ENCODE results near the gene APP.

The APP gene

GRCh38 chr21:26072666-26073615, 97.6 kb downstream of the APP start:
- DNase-seq (ENCODE audit: insufficient read length, low spot score) (no peak), FAIRE-seq (no peak)

GRCh38 chr21:26070822-26071425, 99.6 kb downstream of the APP start:
- FAIRE-seq (no peak), DNase-seq (ENCODE audit: insufficient read length, low spot score) (no peak)

- FAIRE-seq: no peak
These were observed 100.4 kb downstream of the APP start for GRCh38 chr21:26070121-26070520.

GRCh38 chr21:26068776-26069175, 101.8 kb downstream of the APP start:
- no peak for DNase-seq (ENCODE audit: insufficient read length, low spot score)
- no peak for FAIRE-seq

More at GRCh38 chr21:26070121-26070520, 100.4 kb downstream of the APP start:
- DNase-seq (ENCODE audit: insufficient read length, low spot score): no peak

DNA sequence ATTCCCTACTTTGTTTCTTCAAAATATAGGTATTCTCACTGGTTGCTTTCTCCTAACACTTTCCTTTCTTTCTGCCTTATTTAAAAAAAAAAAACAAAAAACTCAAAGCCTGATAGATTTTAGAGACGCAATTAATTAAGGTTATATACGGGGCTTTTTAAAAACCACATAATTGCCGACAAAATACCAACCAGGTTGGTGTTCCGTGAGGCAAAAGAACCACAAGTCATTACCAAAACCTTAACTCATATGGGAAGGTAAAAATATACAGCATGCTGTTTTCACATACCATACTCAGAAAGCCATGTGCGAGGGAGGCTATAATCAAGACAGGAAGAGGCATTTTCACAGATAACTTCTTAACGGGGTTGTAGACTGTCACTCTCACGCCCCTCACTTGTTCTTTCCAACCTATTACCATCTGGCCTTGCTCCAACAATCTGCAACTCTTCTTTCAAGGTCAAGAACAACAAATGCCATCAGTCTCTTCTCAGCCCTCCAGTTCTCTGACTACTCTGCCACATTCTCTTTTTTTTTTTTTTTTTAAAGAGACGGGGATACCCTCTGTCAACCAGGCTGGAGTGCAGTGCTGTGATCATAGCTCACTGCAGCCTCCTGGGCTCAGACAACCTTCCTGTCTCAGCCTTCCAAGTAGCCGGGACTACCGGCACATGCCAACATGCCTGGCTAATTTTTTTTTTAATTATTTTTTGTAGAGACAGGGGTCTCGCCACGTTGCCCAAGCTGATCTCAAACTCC, 102.6 kb downstream of the APP start:
- FAIRE-seq (no peak), DNase-seq (ENCODE audit: insufficient read length, low spot score) (no peak)

DNA sequence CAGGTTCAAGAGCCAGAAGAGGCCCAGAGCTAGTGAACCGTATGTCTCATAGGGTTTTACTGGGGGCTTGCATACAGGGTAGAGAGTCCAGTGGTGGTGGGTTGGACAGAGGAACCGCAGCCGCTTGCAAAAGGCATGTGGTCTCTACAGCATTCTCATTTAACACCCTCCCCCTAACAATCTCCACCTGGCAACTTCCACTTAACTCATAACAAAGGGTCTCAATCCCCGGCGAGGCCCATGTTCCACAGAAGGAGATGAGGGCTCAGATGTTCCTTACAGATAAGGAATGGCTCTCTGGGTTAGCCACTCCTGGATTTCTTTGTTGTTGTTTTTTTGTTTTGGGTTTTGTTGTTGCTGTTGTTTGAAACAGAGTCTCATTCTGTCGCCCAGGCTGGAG, 106.1 kb downstream of the APP start:
- no peak for FAIRE-seq
- DNase-seq (ENCODE audit: insufficient read length, low spot score): no peak

- DNase-seq (ENCODE audit: insufficient read length, low spot score): no peak
- FAIRE-seq: no peak
These were observed 109.1 kb downstream of the APP start for GRCh38 chr21:26061437-26061836.

DNA sequence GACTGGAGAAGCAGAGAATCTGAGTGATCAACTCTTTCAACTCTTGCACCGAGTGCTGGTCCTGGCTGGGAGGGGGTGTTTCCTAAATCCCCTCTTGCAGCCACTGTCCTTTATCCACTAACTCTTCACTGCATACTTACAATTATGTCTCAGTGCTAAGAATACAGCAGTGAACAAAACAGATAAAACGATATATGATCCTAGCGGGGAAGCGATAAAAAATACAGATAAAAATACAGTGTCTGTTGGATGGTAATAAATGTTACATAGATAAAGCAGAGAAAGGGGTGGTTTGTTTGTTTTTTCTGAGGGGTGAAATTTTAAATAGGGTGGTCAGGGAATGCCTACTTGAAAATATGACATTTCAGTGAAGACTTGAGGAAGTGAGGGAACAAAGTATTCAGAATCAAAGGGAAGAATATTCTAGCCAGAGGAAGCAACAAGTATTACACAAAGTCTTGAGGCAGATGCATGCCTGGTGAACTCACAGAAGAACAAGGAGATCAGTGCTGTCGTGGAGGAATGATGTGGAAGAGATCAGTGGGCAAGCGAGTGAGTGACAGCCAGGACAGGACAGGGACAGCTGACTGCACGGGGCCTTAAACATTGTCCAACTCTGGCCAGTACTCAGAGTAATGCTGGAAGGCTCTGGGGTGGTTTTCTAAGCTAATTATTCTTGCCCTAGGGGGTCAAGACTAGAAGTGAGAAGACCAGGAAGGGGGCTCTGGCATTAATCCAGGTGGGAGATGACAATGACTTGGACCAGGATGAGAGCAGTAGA, 110.0 kb downstream of the APP start:
- DNase-seq (ENCODE audit: insufficient read length, low spot score): no peak
- FAIRE-seq: no peak

DNA sequence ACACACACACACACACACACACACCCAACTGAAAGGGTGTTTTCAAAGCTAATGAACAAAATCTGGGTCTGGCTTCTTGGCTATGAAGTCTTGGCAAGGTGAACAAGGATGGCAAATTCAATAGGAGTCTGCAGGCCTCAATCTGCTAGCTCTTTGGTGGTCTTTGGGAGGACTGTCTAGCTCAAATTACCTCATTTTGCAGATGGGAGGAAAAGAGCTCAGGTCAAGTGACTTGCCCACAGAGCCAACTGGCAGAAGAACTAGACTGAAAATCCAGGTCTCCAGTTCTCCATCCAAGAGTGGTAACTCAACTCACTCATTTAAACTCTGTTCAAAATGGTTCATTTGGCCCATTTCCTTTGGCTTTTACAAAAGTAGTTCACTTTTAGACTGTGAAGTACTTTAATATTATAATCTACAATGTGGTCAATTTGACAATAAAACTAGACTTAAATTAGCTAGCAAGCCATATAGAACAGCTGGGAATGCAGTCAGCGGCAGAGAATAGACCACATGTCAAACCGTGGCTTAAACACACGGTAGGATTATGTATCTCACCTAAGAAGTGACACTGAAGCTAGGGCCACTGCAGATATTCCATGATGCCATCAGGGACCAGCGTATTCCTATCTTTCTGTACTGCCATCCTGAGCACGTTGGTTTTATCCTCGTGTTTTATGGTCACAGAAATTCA, 112.9 kb downstream of the APP start:
- FAIRE-seq (no peak), DNase-seq (ENCODE audit: insufficient read length, low spot score) (no peak)

DNA sequence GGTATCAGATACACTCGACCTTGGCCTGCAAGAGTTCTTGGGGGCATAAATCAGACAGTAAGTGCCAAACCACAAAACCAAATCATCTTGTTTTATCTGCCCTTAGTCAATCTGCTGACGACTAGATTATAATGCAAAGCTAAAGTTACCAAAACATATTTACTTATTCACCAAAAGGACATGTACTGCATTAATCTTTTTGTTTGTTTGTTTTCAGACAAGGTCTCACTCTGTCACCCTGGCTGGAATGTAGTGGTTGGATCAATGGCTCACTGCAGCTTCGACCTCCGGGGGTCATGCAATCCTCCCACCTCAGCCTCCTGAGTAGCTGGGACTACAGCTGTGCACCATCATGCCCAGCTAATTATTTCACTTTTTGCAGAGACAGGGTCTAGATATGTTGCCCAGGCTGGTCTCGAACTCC, 114.7 kb downstream of the APP start:
- DNase-seq (ENCODE audit: insufficient read length, low spot score) (no peak), FAIRE-seq (no peak)

DNA sequence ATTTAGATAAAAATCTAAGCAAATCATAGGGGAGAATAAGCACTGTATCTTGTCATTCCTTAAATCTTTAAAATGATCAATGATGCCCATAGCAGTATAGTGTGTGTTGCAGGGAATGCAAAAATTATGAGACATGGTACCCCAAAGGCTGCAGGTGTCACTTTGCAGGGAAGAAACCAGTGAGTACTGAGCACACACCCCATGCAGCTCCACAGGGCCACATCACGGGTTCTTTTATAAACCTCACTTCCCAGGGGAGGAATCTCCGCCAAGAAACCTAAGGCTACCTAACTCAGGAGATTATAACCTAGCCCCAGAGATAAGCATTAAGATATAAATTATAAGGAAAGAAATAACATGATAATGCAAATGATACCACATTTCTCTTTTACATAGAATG, 115.6 kb downstream of the APP start:
- DNase-seq (ENCODE audit: insufficient read length, low spot score) (no peak), FAIRE-seq (no peak)

DNA sequence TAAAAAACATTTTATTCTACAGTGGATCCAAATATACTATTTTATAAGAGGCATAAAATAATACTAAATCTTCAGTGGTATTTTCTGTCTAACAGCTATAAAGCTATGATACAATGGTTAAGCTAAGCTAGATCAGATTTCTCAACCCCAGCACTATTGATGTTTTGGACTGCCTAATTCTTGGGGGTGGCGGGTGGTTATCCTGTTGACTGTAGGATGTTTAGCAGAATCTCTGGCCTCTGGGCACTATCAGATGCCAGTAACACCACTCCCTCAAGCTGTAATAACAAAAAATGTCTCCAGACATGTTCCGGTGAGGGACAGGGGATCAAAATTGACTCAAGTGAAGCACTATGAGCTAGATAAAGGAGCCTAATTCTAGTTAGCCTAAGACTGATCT, 118.5 kb downstream of the APP start:
- no peak for FAIRE-seq
- DNase-seq (ENCODE audit: insufficient read length, low spot score): no peak

DNA sequence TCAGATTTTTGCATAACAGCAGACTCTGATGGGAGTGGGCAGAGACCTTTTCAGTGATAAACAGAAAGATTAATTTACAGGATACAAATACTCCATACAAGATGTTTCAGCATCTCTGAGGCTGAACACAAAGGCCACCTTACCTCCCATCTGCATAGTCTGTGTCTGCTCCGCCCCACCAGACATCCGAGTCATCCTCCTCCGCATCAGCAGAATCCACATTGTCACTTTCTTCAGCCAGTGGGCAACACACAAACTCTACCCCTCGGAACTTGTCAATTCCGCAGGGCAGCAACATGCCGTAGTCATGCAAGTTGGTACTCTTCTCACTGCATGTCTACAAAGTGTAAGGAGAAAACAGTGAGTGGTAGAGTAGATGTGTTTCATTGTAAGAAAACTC, 119.7 kb downstream of the APP start:
- DNase-seq (ENCODE audit: insufficient read length, low spot score): no peak
- no peak for FAIRE-seq

DNA sequence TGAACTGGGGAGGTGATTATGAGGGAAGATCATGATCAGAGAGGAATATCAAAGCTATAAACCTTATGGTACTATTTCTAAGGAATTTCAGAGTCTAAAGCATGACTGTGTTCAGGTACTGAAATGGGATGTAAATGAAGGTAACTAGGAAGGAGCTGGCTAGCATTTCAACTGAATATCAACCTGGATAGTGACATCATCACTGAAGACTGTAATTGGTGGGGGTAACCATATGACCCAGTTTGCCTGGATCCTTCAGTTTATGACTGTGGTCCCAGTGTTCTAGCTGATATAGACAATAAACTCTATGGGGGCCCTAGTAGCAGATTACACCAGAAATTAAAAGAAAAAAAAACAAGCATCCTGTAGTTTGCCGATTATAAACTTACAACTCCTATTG, 120.8 kb downstream of the APP start:
- no peak for DNase-seq (ENCODE audit: insufficient read length, low spot score)
- no peak for FAIRE-seq

DNA sequence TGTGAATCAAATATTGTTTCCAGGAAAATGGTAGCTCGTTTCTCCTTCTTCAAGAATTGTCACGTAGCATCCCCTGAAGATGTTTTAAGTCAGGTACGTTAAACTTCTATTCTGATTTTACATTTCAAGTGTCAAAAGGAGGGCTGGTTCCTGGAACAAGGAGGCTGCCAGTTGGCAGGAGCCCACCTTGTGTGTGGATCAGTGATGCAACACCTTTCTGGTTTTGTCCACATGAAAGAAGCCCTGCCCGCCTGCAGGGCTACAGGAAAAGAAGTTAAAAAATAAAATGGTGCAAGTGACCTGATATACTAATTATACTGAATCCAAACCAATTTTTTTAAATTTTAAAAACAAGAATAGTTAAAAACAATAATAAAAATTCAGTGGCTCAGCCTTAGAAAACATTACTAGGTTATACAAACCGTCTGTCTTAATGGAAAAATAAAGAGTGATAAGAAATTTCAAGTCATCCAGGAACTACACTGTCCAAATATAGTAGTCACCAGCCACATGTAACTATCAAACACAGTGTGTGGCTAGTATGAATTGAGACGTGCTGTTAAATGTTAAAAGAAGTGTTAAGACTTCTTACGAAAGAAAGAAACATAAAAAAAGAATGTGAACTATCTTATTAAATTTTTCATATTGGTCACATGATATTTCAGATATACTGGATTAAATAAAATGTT, 123.1 kb downstream of the APP start:
- FAIRE-seq (no peak), DNase-seq (ENCODE audit: insufficient read length, low spot score) (no peak)

DNA sequence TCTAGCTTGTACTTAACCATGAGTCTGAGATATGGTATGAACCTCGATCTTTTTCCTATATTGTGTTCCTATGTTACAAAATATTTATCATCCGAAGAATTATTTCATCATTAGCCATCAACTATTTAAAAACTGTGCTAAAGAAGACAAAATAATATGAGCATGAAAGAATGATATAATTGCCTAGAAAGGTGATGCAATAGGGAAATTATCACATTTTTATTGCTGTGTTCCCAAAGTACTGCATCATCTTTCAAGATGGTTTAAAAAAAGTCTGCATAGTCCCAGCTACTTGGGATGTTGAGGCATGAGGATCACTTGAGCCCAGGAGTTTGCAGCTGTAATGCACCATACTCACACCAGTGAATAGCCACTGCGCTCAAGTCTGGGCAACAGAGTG, 126.7 kb downstream of the APP start:
- no peak for DNase-seq (ENCODE audit: insufficient read length, low spot score)
- no peak for FAIRE-seq

GRCh38 chr21:26042181-26042876, 128.2 kb downstream of the APP start:
- DNase-seq (ENCODE audit: insufficient read length, low spot score) (no peak), FAIRE-seq (no peak)

DNA sequence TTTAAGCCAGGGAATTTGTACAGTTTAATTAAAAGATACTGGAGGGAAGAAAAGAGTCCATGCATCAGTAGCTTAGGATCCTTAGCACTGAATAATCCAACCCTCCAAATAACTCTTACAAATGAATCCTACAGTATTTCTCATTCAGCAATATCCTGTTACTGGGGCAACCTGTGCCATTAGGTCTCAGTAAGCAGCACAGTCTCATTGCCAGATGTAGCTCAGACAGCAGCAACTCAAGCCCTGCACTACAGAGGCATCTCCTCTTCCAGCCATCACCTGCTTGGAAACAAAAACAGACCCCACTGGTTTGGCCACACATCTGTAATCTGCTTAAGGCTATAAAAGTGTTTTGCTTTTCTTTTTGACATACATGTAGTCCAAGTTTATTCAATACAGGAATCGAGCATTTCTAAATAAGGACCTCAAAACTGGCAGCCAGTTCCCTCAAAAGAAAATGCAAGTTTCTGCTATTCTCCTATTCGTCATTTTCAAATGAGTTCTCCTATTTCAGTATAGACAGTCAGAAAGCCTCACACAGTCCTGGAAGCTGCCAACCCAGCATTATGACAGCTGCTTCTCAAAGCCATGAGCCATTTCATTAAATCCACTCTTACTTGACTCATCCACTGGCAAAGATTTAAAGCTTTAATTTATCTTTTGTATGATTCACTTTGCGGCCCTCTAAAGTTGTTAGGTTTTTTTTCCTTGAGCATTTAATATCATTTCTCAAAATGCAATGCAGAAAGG, 129.0 kb downstream of the APP start:
- no peak for FAIRE-seq
- peak; percentile 11 for DNase-seq (ENCODE audit: insufficient read length, low spot score)

Data from HTR-8/SVneo (cell line).